ENCODE data around the gene FAM181B. TPM values are rescaled to one million over a fixed set of nuclear protein-coding genes. Genes with fewer than 3 reads are reported as not detected.

Gene FAM181B
- total RNA-seq, 1 experiment from 2014 or later: 0.44 TPM

DNA sequence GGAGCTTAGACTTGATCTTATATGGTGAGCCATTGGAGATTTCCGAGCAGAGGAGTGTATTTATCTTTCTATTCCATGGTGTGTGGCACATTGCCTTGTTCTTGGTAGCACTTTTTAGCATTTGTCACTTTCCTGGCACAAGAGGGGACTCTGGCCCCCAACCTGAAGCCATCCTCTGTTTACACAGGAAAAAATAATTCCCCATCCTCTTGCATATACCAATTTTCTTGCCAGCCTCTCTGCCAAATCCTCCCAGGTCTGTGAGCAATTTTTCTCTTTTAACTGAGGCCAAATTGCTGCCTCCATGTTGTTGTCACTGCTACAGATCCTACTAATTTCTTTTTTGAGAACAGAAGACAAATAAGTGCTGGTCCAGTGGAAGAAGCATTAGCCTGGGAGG, 20.3 kb upstream of the FAM181B start:
- Mint-ChIP-seq H3K4me3 (no peak overlapping the region), H3K36me3 (ENCODE audit: insufficient read depth in 1 of 3, low read depth in 3 of 3) (no peaks in the 10 kb centered on the region; a peak in 1 of 7 replicates), H3K27me3 (ENCODE audit: low read depth) (no peaks in the 10 kb centered on the region), H3K9me3 (no peaks in the 10 kb centered on the region), H3K27ac (no peak overlapping the region), H3K4me1 (peaks cover 10 to 11% of the 10 kb centered on the region in 2 experiments)
- no peaks in the 10 kb centered on the region for H4K20me1 ChIP-seq (ENCODE audit: control insufficient read depth, insufficient read depth, insufficient read length)
- no peak overlapping the region for H3K9ac ChIP-seq (ENCODE audit: extremely low read depth, insufficient read length, low read length)
- H2BK120ac ChIP-seq (ENCODE audit: low read depth, low read length, poor library complexity, severe bottlenecking): no peak overlapping the region
- no peak overlapping the region for H3T11ph ChIP-seq (ENCODE audit: low read length)
- no peaks in the 10 kb centered on the region for H3K4me1 ChIP-seq (ENCODE audit: insufficient read depth, low read length)
- H2BK12ac ChIP-seq (ENCODE audit: insufficient read length, low read depth, low read length): no peak overlapping the region
- no CpG with 5 or more reads among the region's 1 CpG for WGBS (ENCODE audit: extremely low coverage, insufficient read length, low lambda C conversion rate)
- H3K27me3 ChIP-seq (ENCODE audit: insufficient read depth, low read length): no peaks in the 10 kb centered on the region
- no peak overlapping the region for H2AFZ ChIP-seq (ENCODE audit: low read length)
- H3K27ac ChIP-seq (ENCODE audit: insufficient read length, low read depth, low read length): no peak overlapping the region
- H3K18ac ChIP-seq (ENCODE audit: insufficient read length, low read depth, low read length): no peak overlapping the region
- H2BK5ac ChIP-seq (ENCODE audit: insufficient read length, low read length): no peak overlapping the region
- no peak overlapping the region for H2BK15ac ChIP-seq (ENCODE audit: low read depth, low read length)
- H3K4ac ChIP-seq (ENCODE audit: low read depth, low read length): no peak overlapping the region
- no peak overlapping the region for H2AK5ac ChIP-seq (ENCODE audit: insufficient read length, low read length)
- H3K79me1 ChIP-seq (ENCODE audit: insufficient read depth, low read depth, low read length, poor library complexity, severe bottlenecking): no peaks in the 10 kb centered on the region
- no peaks in the 10 kb centered on the region for H3K23me2 ChIP-seq (ENCODE audit: insufficient read length, low read depth, low read length, poor library complexity, severe bottlenecking)
- H4K91ac ChIP-seq (ENCODE audit: insufficient read length, low read depth, low read length): no peak overlapping the region
- no peak overlapping the region for H3K56ac ChIP-seq (ENCODE audit: insufficient read length, low read depth, low read length)
- H3K79me2 ChIP-seq (ENCODE audit: insufficient read depth, low read length): no peaks in the 10 kb centered on the region
- H4K8ac ChIP-seq (replicated peaks; ENCODE audit: insufficient read length, low read depth, low read length): no peak overlapping the region
- H3K9me3 ChIP-seq (ENCODE audit: control insufficient read depth, low read depth, low read length): no peaks in the 10 kb centered on the region
- no peak for DNase-seq
- H3K23ac ChIP-seq (ENCODE audit: insufficient read length, low read depth, low read length): no peak overlapping the region
- H2BK20ac ChIP-seq (ENCODE audit: low read depth, low read length, poor library complexity, severe bottlenecking): no peak overlapping the region
- no peak overlapping the region for H3K14ac ChIP-seq (ENCODE audit: insufficient read depth, low read length)
- TF ChIP-seq, protein P1, sequence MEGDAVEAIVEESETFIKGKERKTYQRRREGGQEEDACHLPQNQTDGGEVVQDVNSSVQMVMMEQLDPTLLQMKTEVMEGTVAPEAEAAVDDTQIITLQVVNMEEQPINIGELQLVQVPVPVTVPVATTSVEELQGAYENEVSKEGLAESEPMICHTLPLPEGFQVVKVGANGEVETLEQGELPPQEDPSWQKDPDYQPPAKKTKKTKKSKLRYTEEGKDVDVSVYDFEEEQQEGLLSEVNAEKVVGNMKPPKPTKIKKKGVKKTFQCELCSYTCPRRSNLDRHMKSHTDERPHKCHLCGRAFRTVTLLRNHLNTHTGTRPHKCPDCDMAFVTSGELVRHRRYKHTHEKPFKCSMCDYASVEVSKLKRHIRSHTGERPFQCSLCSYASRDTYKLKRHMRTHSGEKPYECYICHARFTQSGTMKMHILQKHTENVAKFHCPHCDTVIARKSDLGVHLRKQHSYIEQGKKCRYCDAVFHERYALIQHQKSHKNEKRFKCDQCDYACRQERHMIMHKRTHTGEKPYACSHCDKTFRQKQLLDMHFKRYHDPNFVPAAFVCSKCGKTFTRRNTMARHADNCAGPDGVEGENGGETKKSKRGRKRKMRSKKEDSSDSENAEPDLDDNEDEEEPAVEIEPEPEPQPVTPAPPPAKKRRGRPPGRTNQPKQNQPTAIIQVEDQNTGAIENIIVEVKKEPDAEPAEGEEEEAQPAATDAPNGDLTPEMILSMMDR (conservative IDR thresholded peaks at IDR 0.05): no peak
- no peak overlapping the region for H4K5ac ChIP-seq (ENCODE audit: insufficient read length, low read depth, low read length)
- H3K4me2 ChIP-seq (ENCODE audit: insufficient read depth, insufficient read length, low read length): no peak overlapping the region

Data from H9 (cell line).